ENCODE data around the gene MRPL4.

DNA sequence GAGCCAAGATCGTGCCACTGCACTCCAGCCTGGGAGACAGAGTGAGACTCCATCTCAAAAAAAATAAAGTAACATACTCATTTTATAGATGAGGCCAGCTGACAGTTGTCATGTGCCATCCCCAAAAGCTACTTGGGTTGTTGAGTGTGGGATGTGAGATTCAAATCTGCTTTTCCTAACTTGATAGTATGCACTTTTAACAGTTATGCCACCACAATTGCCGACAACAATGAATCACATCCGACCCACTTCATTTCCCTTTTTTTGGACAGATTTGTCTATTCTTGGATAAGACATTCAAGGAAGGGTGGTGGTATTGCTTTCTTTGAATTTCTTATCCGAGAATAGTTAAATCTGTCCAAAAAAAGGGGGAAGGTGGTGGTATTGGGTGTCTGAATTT lies 41.0 kb upstream of the MRPL4 start:
- no peak for TF ChIP-seq POLR2A (IDR thresholded peaks at IDR 0.05; ENCODE audit: low read length)
- TF ChIP-seq GATA1 (IDR thresholded peaks at IDR 0.05; ENCODE audit: low read depth, low read length): no peak
